Measurements from ENCODE around the gene GPR25.

GRCh38 chr1:200917291-200917817 is 44.6 kb downstream of the GPR25 start:
- TF ChIP-seq CTCF (conservative IDR thresholded peaks at IDR 0.05 in 1 of 2, IDR thresholded peaks at IDR 0.05 in 1 of 2; ENCODE audit: extremely low read depth in 1 of 2, insufficient read depth in 1 of 2, low read depth in 1 of 2, low read length in 2 of 2), result no peak
- no peak for TF ChIP-seq EZH2 (IDR thresholded peaks at IDR 0.05; ENCODE audit: borderline replicate concordance, low read length)

Measured in mammary epithelial cell (primary cell).